Tibial artery (tissue), 4 donors: ENCODE results near the gene KIF5C.
A peak's percentile ranks its signal among the peaks of the same experiment; 100 is the strongest.

Source experiments
- DNase-seq, 2 donors: peaks; one replicate each; pipeline ENCODE4 v3.0.0-alpha.2; 2019
- H3K27ac ChIP-seq, 2 donors: fragments of 200-600 bp; sonication (generic) in 1 of 2; 1 replicate in 1 of 2; 2 replicates in 1 of 2; pipeline ENCODE4 v1.5.1; 2018 to 2019; ENCODE audit warnings: mild to moderate bottlenecking in 1 of 2
- H3K27me3 ChIP-seq, 2 donors: fragments of 200-600 bp; sonication (generic) in 1 of 2; one replicate each; pipeline versions ENCODE4 v1.5.1 to v1.6.0; 2016 to 2019
- H3K36me3 ChIP-seq, 3 donors: fragments of 200-600 bp; sonication (generic) in 2 of 3; one replicate each; pipeline ENCODE4 v1.5.1; 2016 to 2019; ENCODE audit warnings: mild to moderate bottlenecking in 2 of 3
- H3K4me1 ChIP-seq, 4 donors: fragments of 200-600 bp; sonication (generic) in 2 of 4; 1 replicate in 3 of 4; 2 replicates in 1 of 4; pipeline ENCODE4 v1.5.1; 2016 to 2019
- H3K4me3 ChIP-seq, 2 donors: fragments of 200-600 bp; sonication (generic) in 1 of 2; 1 replicate in 1 of 2; 2 replicates in 1 of 2; pipeline ENCODE4 v1.5.1; 2018 to 2019; ENCODE audit warnings: mild to moderate bottlenecking in 2 of 2
- H3K9me3 ChIP-seq, 3 donors: fragments of 200-600 bp; sonication (generic) in 1 of 3; one replicate each; pipeline ENCODE4 v1.5.1; 2016 to 2019
- CTCF ChIP-seq, 2 experiments: fragments of 200-600 bp in 1 of 2; fragments of 450-650 bp in 1 of 2; IDR thresholded peaks; one replicate each; pipeline ENCODE4 v1.5.1; 2017 to 2019; ENCODE audit warnings: antibody characterized with exemption in 2 of 2, mild to moderate bottlenecking in 1 of 2, moderate library complexity in 1 of 2
- intact Hi-C: fragments of 100-400 bp; cut with DNase I; formaldehyde crosslinking; loops from one replicate; pipeline ENCODE4 v1.15.0; 2023; ENCODE audit warnings: low total_unique reads

The KIF5C gene

GRCh38 chr2:149034406-149034805 is 159.4 kb downstream of the KIF5C start:
- intact Hi-C loops: no loop called here
- H3K4me3 ChIP-seq: no peak overlapping the region
- H3K9me3 ChIP-seq: no peaks in the 10 kb centered on the region
- H3K4me1 ChIP-seq: peaks cover 0 to 9% (median 7%) of the 10 kb centered on the region in 4 donors
- H3K27me3 ChIP-seq: peaks cover 0 to 62% of the 10 kb centered on the region in 2 donors
- no peak for DNase-seq
- H3K27ac ChIP-seq: no peak overlapping the region
- H3K36me3 ChIP-seq: no peaks in the 10 kb centered on the region
- TF ChIP-seq CTCF (IDR thresholded peaks at IDR 0.05): no peak

- no peaks in the 10 kb centered on the region for H3K9me3 ChIP-seq
- DNase-seq: no peak
- no peak overlapping the region for H3K27ac ChIP-seq
- intact Hi-C loops: no loop called here
- no peak for TF ChIP-seq CTCF (IDR thresholded peaks at IDR 0.05)
- no peak overlapping the region for H3K4me3 ChIP-seq
- H3K27me3 ChIP-seq: peaks cover 0 to 48% of the 10 kb centered on the region in 2 donors
- peaks cover 0 to 9% (median 7%) of the 10 kb centered on the region in 4 donors for H3K4me1 ChIP-seq
- H3K36me3 ChIP-seq: no peaks in the 10 kb centered on the region
Observed at GRCh38 chr2:149036507-149037293, 161.7 kb downstream of the KIF5C start.

GRCh38 chr2:149037851-149038250 is 162.8 kb downstream of the KIF5C start:
- Histone ChIP-seq H3K9me3 (no peaks in the 10 kb centered on the region), H3K4me1 (peaks cover 0 to 9% (median 7%) of the 10 kb centered on the region in 4 donors), H3K27ac (no peak overlapping the region), H3K36me3 (no peaks in the 10 kb centered on the region), H3K27me3 (peaks cover 0 to 48% of the 10 kb centered on the region in 2 donors), H3K4me3 (no peak overlapping the region)
- no peak for DNase-seq
- no peak for TF ChIP-seq CTCF (IDR thresholded peaks at IDR 0.05)
- intact Hi-C loops: no loop called here

GRCh38 chr2:149038442-149039212 is 163.6 kb downstream of the KIF5C start, which contains the start of gene LYPD6B:
Gene LYPD6B (plus strand): TSS chr2:149038699. CDS start chr2:149130949, 92,250 bp downstream.
- H3K4me3 ChIP-seq: peak within 1 kb of the TSS in 1 of 2 donors; percentile 40
- no peaks in the 10 kb centered on the region for H3K36me3 ChIP-seq
- DNase-seq: no peak
- intact Hi-C loops: no loop called here
- TF ChIP-seq CTCF (IDR thresholded peaks at IDR 0.05): no peak
- peaks cover 0 to 9% (median 7%) of the 10 kb centered on the region in 4 donors for H3K4me1 ChIP-seq
- no peaks in the 10 kb centered on the region for H3K9me3 ChIP-seq
- no peak within 1 kb of the TSS for H3K27ac ChIP-seq
- peaks cover 0 to 46% of the 10 kb centered on the region in 2 donors for H3K27me3 ChIP-seq

GRCh38 chr2:149039213-149039724 is 164.2 kb downstream of the KIF5C start:
- TF ChIP-seq CTCF (IDR thresholded peaks at IDR 0.05): no peak
- Histone ChIP-seq H3K4me1 (peaks cover 0 to 9% (median 7%) of the 10 kb centered on the region in 4 donors), H3K4me3 (no peak overlapping the region), H3K9me3 (no peaks in the 10 kb centered on the region), H3K27me3 (peaks cover 0 to 44% of the 10 kb centered on the region in 2 donors), H3K27ac (no peak overlapping the region), H3K36me3 (no peaks in the 10 kb centered on the region)
- intact Hi-C loops: no loop called here
- DNase-seq: no peak
